Kidney capillary endothelial cell (primary cell): Measurements from ENCODE around the gene ABL1.
"Not testable (repeated sequence)": the region's sequence is repeated elsewhere in the genome, so short reads cannot be mapped to it uniquely, and the experiment has no call there.

Experiments
- DNase-seq: peaks from one replicate; pipeline ENCODE4 v3.0.0-alpha.2; 2018; ENCODE audit warnings: low spot score

ABL1 gene

GRCh38 chr9:130904070-130905044, 69.3 kb downstream of the ABL1 start:
- DNase-seq = no peak

- DNase-seq = no peak
Measured at GRCh38 chr9:130905125-130905901, 70.3 kb downstream of the ABL1 start.

- no peak for DNase-seq
Measured at GRCh38 chr9:130905902-130906734, 71.1 kb downstream of the ABL1 start.

- DNase-seq = no peak
Measured at GRCh38 chr9:130906735-130907416, 71.8 kb downstream of the ABL1 start.

- DNase-seq = no peak
Measured at GRCh38 chr9:130908146-130908877, 73.3 kb downstream of the ABL1 start.

- no peak for DNase-seq
Measured at GRCh38 chr9:130908878-130909355, 73.9 kb downstream of the ABL1 start.

GRCh38 chr9:130910041-130910440, 75.0 kb downstream of the ABL1 start:
- not testable (repeated sequence) for DNase-seq

GRCh38 chr9:130910670-130911069, 75.6 kb downstream of the ABL1 start:
- DNase-seq = not testable (repeated sequence)

GRCh38 chr9:130911254-130912049, 76.4 kb downstream of the ABL1 start:
- no peak for DNase-seq

GRCh38 chr9:130912932-130913598, 78.0 kb downstream of the ABL1 start:
- DNase-seq = no peak

- DNase-seq = no peak
Measured at GRCh38 chr9:130913599-130914416, 78.8 kb downstream of the ABL1 start.

- no peak for DNase-seq
Measured at GRCh38 chr9:130914417-130915095, 79.5 kb downstream of the ABL1 start.

- DNase-seq = no peak
Measured at GRCh38 chr9:130915096-130915447, 80.0 kb downstream of the ABL1 start.

GRCh38 chr9:130917168-130917960, 82.3 kb downstream of the ABL1 start:
- no peak for DNase-seq

GRCh38 chr9:130918101-130918825, 83.2 kb downstream of the ABL1 start:
- no peak for DNase-seq

- no peak for DNase-seq
Measured at GRCh38 chr9:130918826-130919558, 83.9 kb downstream of the ABL1 start.
